Measurements from ENCODE around the gene PODXL. TPM values are rescaled to one million over a fixed set of nuclear protein-coding genes. Genes with fewer than 3 reads are reported as not detected.
A peak's percentile ranks its signal among the peaks of the same experiment; 100 is the strongest.

Gene PODXL
- total and polyA plus RNA-seq, 2 donors (not counting 3 experiments of a cell fraction or from before 2014, with no cell fraction given) = 86.4 to 156 TPM

DNA sequence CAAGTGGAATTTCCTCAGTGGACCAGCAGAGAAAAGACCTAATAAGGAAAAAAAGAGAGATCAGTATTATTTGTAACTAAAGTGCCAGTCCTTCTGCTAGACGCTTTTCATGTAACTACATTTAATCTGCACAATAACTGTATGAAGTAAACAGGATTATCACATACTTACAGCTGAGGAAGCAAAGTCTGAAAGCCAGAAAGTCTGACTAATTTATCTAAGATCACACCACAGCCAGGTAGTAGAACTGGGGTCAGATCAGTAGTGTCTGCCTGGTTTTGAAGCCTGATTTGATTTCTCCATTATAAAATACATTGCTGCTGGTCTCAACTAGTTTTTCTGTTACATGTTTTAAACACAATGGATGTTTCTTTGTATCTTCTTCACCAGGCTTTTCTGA lies 69.2 kb downstream of the PODXL start:
- POLR2A ChIA-PET = no interaction called here
- dilution Hi-C loops (cut with MboI; ENCODE audit: extremely low pct_ligation_motif_present, low sequenced_read_pairs) (no loop called here), intact Hi-C loops (cut with micrococcal nuclease) (loop anchor here (10.0 kb wide), 1 partner anchor 592 kb away; no protein-coding TSS in a partner anchor)
- peaks cover 28% of the 10 kb centered on the region for H3K4me1 ChIP-seq (ENCODE audit: control insufficient read depth, extremely low read depth, insufficient read depth, low read length)
- H3K9me3 ChIP-seq (replicated peaks; ENCODE audit: control insufficient read depth, insufficient read depth, low read length) = no peaks in the 10 kb centered on the region
- no peaks in the 10 kb centered on the region for H3K27me3 ChIP-seq (ENCODE audit: control insufficient read depth in 2 of 2, insufficient read depth in 2 of 2, low read length in 2 of 2)
- peak; percentile 44 for DNase-seq (ENCODE audit: low read depth, low spot score)
- BruUV-seq (replicated peaks) = no TSS peak
- no peak overlapping the region for H2AFZ ChIP-seq (ENCODE audit: low read depth, low read length)
- no peak for TF ChIP-seq JUN (IDR thresholded peaks at IDR 0.05; ENCODE audit: borderline replicate concordance, insufficient read depth, insufficient read length, low read depth)
- no peak for TF ChIP-seq POLR2AphosphoS5 (IDR thresholded peaks at IDR 0.05; ENCODE audit: insufficient read depth, low read depth, low read length)
- TF ChIP-seq GATA2 (IDR thresholded peaks at IDR 0.05; ENCODE audit: insufficient read depth, insufficient read length, low read depth, low read length) = no peak
- no peak for TF ChIP-seq MAX (IDR thresholded peaks at IDR 0.05; ENCODE audit: insufficient read depth, insufficient read length)
- TF ChIP-seq MYC (IDR thresholded peaks at IDR 0.05; ENCODE audit: low read depth, low read length) = no peak
- no peaks in the 10 kb centered on the region for H4K20me1 ChIP-seq (replicated peaks; ENCODE audit: control insufficient read depth, extremely low read depth, insufficient read depth, low read length)
- H3K36me3 ChIP-seq (ENCODE audit: control insufficient read depth in 2 of 2, extremely low read depth in 1 of 2, insufficient read depth in 2 of 2, low read length in 2 of 2) = peaks cover 0 to 2% of the 10 kb centered on the region in 2 experiments
- no peak overlapping the region for H3K4me3 ChIP-seq (replicated peaks in 1 of 3; ENCODE audit: insufficient read depth in 1 of 3, low read depth in 1 of 3, low read length in 3 of 3)
- H3K9ac ChIP-seq (replicated peaks; ENCODE audit: extremely low read depth, insufficient read depth, low read length) = no peak overlapping the region
- no peak overlapping the region for H3K4me2 ChIP-seq (ENCODE audit: insufficient read depth, low read length)
- no peaks in the 10 kb centered on the region for H3K79me2 ChIP-seq (ENCODE audit: control insufficient read depth, insufficient read depth, low read length)
- FAIRE-seq = no peak
- H3K9me1 ChIP-seq (replicated peaks; ENCODE audit: control insufficient read depth, extremely low read depth, insufficient read depth, low read length) = no peaks in the 10 kb centered on the region
- CTCF ChIA-PET = no interaction called here
- H3K27ac ChIP-seq (ENCODE audit: insufficient read depth, low read depth, low read length) = no peak overlapping the region

- peaks cover 0 to 2% of the 10 kb centered on the region in 2 experiments for H3K36me3 ChIP-seq (ENCODE audit: control insufficient read depth in 2 of 2, extremely low read depth in 1 of 2, insufficient read depth in 2 of 2, low read length in 2 of 2)
- peaks cover 36% of the 10 kb centered on the region for H3K4me1 ChIP-seq (ENCODE audit: control insufficient read depth, extremely low read depth, insufficient read depth, low read length)
- no peak for TF ChIP-seq GATA2 (IDR thresholded peaks at IDR 0.05; ENCODE audit: insufficient read depth, insufficient read length, low read depth, low read length)
- no peak for TF ChIP-seq MAX (IDR thresholded peaks at IDR 0.05; ENCODE audit: insufficient read depth, insufficient read length)
- TF ChIP-seq, protein P1, sequence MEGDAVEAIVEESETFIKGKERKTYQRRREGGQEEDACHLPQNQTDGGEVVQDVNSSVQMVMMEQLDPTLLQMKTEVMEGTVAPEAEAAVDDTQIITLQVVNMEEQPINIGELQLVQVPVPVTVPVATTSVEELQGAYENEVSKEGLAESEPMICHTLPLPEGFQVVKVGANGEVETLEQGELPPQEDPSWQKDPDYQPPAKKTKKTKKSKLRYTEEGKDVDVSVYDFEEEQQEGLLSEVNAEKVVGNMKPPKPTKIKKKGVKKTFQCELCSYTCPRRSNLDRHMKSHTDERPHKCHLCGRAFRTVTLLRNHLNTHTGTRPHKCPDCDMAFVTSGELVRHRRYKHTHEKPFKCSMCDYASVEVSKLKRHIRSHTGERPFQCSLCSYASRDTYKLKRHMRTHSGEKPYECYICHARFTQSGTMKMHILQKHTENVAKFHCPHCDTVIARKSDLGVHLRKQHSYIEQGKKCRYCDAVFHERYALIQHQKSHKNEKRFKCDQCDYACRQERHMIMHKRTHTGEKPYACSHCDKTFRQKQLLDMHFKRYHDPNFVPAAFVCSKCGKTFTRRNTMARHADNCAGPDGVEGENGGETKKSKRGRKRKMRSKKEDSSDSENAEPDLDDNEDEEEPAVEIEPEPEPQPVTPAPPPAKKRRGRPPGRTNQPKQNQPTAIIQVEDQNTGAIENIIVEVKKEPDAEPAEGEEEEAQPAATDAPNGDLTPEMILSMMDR (IDR thresholded peaks at IDR 0.05; ENCODE audit: extremely low read depth in 1 of 2, insufficient read depth in 1 of 2, low read depth in 1 of 2, low read length in 2 of 2) = no peak
- TF ChIP-seq FOS (IDR thresholded peaks at IDR 0.05; ENCODE audit: borderline replicate concordance, insufficient read depth, low read length) = no peak
- no peak for TF ChIP-seq POLR2A (IDR thresholded peaks at IDR 0.05; ENCODE audit: low read depth, low read length)
- TF ChIP-seq JUN (IDR thresholded peaks at IDR 0.05; ENCODE audit: borderline replicate concordance, insufficient read depth, insufficient read length, low read depth) = no peak
- TF ChIP-seq POLR2AphosphoS5 (IDR thresholded peaks at IDR 0.05; ENCODE audit: insufficient read depth, low read depth, low read length) = no peak
- no peak for TF ChIP-seq EZH2 (IDR thresholded peaks at IDR 0.05; ENCODE audit: borderline replicate concordance, low read depth, low read length, severe bottlenecking)
- no peaks in the 10 kb centered on the region for H4K20me1 ChIP-seq (replicated peaks; ENCODE audit: control insufficient read depth, extremely low read depth, insufficient read depth, low read length)
- intact Hi-C loops (cut with micrococcal nuclease) (loop anchor here (10.0 kb wide), 1 partner anchor 592 kb away; no protein-coding TSS in a partner anchor), dilution Hi-C loops (cut with MboI; ENCODE audit: extremely low pct_ligation_motif_present, low sequenced_read_pairs) (no loop called here)
- peak; percentile 71 for DNase-seq (ENCODE audit: low read depth, low spot score)
- H3K27me3 ChIP-seq (ENCODE audit: control insufficient read depth in 2 of 2, insufficient read depth in 2 of 2, low read length in 2 of 2) = no peaks in the 10 kb centered on the region
- H3K4me2 ChIP-seq (ENCODE audit: insufficient read depth, low read length) = peak overlapping the region; percentile 89
- H3K27ac ChIP-seq (ENCODE audit: insufficient read depth, low read depth, low read length) = peak overlapping the region; percentile 28
- H2AFZ ChIP-seq (ENCODE audit: low read depth, low read length) = no peak overlapping the region
- POLR2A ChIA-PET = no interaction called here
- no peaks in the 10 kb centered on the region for H3K9me3 ChIP-seq (replicated peaks; ENCODE audit: control insufficient read depth, insufficient read depth, low read length)
- H3K4me3 ChIP-seq (replicated peaks in 1 of 3; ENCODE audit: insufficient read depth in 1 of 3, low read depth in 1 of 3, low read length in 3 of 3) = peak overlapping the region in 1 of 3 experiments; percentile 15
- H3K79me2 ChIP-seq (ENCODE audit: control insufficient read depth, insufficient read depth, low read length) = no peaks in the 10 kb centered on the region
- no TSS peak for BruUV-seq (replicated peaks)
- CTCF ChIA-PET = interaction anchor here (1.3 kb wide), 1 partner anchor 17 kb away, joined by 3 read pairs; no protein-coding TSS in a partner anchor
- FAIRE-seq = no peak
- peak overlapping the region; percentile 8 for H3K9ac ChIP-seq (replicated peaks; ENCODE audit: extremely low read depth, insufficient read depth, low read length)
- H3K9me1 ChIP-seq (replicated peaks; ENCODE audit: control insufficient read depth, extremely low read depth, insufficient read depth, low read length) = no peaks in the 10 kb centered on the region
Observed at GRCh38 chr7:131486346-131486745, 70.1 kb downstream of the PODXL start.

Measured in endothelial cell of umbilical vein (primary cell).